ENCODE data around the gene ALDH18A1.
"Not testable (repeated sequence)": the region's sequence is repeated elsewhere in the genome, so short reads cannot be mapped to it uniquely, and the experiment has no call there.

Gene ALDH18A1

DNA sequence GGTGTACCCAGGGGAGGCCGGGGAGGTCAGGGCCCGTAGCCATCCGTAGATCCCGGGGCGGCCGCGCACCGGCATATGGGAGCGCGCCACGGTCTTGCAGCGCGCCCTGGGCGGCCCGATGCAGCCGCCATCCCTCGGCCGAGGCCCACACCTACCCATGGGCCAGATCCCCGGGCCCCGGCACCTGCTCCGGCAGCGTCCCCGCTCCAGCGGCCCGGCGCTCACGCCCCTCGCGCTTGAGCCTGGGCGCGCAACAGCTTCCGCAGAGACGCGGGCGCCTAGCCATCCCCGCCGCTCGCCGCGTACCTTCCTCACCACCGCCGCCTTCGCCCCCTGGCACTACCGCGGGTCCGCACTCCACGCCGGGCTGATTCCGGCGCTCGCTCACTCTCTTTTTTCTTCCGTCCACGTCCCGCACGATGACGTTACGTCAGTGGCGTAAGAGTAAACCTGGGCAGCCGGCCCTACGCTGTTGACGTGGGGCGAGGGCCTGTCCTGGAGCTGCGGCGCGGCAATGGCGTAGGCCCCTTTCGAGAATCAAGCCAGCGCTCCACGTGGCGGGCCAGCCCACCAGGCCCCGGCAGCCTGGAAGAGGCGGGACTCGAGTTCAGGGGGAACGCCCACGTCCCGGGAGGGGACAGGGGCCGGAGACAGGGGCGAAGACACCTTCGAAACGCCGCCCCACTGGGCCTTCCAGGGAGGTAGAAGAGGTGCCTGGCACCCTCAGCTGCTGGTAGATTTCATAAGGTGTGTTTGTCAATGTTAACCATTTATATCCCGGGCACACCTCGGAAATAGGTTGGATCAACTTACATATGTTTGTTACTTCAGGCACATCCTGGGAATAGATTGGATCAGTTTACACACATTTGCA, at the start of gene ALDH18A1:
Gene ALDH18A1, minus strand, starts transcription at position 421 of the 874 bp plus-strand sequence. CDS start 3,334 bp downstream, outside the sequence.
- peak; percentile 86 for DNase-seq (ENCODE audit: low read depth)

DNA sequence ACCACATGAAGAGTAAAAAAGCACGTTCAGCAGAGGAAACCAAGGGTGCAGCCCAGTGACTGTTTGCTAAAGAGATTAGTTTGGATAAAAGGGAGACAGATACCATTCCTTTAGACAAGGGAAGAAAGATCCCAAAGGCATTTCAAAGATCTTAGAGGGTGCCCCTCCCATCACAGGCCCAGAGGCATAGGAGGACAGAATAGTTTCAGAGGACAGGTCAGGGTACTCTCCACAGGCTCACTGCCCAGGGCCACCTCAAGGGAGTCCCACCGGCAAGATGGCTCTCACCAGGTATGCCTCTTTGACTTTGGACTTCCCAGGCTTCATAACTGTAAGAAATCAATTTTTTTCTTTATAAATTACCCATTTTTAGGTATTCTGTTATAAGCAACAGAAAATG, 41.9 kb upstream of the ALDH18A1 start:
- DNase-seq (ENCODE audit: low read depth): no peak

DNA sequence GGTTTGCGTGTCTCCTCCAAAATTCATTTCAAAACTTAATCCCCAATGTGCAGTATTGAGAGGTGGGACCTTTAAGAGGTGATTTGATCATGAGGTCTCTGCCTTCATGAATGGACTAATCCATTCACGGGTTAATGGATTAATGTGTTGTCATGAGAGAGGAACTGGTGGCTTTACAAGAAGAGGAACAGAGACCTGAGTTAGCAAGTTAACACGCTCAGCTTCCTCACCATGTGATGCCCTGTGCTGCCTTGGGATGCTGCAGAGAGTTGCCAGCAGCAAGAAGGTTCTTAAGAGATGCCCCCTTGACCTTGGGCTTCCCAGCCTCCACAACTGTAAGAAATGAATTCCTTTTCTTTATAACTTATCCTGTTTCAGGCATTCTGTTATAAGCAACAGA, 40.9 kb upstream of the ALDH18A1 start:
- no peak for DNase-seq (ENCODE audit: low read depth)

DNA sequence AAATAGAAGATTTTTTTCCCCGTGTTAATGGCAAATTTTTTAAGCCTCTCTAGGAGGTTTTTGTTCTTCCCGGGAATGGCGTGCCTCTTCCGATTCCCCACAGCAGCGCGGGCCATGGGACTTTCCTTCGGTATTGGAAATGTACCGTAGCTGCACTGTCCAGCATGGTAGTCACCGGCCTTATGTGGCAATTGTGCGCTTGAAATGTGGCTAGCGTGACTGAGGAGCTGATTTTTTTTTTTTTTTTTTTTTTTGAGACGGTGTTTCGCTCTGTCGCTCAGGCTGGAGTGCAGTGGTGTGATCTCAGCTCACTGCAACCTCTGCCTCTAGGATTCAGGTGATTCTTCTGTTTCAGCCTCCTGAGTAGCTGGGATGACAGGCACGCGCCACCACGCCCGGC, 38.2 kb upstream of the ALDH18A1 start:
- no peak for DNase-seq (ENCODE audit: low read depth)

DNA sequence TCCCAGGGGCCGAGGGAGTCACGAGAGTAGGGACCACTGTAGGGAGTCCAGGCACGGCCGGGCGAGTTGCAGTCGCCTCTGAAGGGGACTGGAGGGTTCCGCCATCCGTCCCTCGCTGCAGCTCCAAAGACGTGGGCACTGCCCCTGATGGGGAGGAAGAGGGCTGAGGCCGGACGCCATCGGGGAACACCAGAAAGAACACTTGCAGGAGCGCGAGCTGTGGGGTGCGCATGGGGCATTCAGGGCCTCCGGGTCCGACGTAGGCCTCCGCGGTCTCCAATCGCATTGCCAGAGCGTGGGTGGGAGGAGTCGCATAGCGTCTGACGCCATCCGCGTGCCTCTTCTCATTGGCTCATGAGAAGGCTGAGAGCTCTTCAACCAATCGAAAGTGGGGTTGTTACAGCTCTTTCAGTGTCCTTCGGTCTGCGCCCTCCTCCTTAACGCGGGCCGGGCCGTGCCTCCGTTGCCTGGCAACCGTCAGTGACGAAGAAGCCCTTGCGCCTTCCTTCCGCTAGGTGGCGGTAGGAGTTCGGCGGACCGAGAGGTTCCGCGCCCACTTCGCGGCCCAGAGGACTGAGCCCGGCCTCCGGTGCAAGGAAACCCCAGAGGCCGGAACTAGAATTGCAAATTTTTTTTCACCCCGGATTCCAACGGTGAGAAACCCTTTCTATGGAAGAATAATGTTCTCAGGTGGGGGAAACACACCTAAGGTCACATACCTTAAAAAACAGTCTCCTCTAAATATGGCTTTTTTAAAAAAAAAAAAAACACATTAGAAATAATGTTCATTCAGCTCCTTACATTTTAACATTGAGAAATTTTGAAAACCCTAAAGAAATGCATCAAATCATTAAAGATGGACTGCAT, 37.4 kb upstream of the ALDH18A1 start, which contains the start of gene TCTN3:
Gene TCTN3, minus strand, starts transcription at position 260 of the 867 bp plus-strand sequence. Its CDS starts 28 bp downstream, at position 232.
- DNase-seq (ENCODE audit: low read depth): peak; percentile 99

DNA sequence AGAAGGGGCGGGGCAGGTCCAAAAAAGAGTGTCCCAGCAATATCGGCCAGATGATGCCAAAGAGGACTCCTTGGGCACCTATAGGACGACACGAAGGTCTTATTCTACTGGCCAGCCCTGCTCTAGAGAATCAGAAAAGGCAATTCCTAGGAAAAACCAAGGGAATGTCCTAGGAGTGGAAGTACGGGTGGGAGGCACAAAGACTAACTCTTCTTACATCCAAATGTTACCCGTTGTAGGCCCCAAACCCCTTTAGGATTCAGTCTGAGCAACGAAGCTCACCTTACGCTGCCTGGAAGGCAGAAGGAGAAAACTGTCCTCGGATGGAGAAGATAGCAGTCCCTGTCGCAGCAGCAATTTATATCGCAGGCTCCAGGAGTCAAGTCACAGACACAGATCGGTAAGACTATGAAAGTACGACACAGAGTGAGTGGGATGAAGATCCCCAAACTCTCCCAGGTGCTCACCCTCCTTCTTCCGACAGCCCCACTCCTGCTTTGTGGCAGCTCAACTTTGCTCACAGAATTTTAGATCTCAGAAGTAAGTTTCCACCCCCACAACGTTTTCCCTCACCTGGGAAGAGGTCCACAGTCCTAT, 36.7 kb upstream of the ALDH18A1 start:
- DNase-seq (ENCODE audit: low read depth): no peak

DNA sequence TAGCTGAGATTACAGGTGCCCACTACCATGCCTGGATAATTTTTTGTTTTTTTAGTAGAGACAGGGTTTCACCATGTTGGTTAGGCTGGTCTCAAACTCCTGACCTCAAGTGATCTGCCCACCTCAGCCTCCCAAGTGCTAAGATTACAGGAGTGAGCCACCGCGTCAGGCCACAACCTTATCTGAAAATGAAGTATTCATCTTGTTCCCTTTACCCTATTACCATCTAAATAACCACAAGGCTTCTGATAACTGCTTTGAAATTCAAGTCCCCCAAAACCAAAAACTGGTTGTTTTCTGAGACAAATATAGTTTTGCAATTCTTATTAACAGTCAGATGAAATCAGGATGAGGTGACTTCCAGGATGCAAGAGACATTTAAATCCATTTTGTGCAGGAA, 34.8 kb upstream of the ALDH18A1 start:
- no peak for DNase-seq (ENCODE audit: low read depth)

DNA sequence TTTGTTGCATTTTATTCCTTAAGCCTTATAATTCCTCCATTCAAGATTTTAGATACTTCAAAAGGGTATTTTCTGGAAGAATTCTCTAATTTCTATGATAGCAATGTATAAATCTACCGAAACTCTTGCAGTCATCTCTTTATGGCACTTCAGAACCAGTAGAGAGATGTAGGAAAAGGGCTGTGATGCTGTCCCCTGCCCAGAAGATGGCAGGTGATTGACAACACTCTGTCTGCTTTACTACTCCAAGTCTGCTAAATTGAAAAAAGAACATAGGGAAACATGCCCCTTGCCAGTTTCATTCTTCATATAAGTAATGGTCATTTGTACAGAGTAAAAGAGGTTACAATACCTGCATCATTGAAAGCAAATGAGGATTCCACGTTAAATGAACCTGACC, 32.1 kb upstream of the ALDH18A1 start:
- DNase-seq (ENCODE audit: low read depth): no peak

DNA sequence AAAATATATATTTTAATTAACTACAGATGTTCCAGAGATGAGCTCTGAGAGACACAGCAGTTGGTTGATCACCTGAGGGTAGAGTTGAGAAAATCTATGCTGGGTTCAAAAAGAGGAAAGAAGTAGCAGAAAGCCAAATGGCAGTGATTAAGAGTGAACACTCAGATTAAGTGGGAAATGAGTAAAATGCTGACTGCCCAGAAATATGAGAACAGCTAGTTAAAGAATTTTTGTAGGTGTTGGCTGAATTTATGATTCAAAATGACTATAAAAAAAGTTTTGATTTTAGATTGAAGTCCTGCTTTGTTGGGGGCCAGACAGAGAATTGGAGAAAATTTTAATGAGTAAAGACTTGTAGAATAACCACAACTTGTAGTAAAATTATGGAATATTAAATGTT, 27.5 kb upstream of the ALDH18A1 start:
- no peak for DNase-seq (ENCODE audit: low read depth)

DNA sequence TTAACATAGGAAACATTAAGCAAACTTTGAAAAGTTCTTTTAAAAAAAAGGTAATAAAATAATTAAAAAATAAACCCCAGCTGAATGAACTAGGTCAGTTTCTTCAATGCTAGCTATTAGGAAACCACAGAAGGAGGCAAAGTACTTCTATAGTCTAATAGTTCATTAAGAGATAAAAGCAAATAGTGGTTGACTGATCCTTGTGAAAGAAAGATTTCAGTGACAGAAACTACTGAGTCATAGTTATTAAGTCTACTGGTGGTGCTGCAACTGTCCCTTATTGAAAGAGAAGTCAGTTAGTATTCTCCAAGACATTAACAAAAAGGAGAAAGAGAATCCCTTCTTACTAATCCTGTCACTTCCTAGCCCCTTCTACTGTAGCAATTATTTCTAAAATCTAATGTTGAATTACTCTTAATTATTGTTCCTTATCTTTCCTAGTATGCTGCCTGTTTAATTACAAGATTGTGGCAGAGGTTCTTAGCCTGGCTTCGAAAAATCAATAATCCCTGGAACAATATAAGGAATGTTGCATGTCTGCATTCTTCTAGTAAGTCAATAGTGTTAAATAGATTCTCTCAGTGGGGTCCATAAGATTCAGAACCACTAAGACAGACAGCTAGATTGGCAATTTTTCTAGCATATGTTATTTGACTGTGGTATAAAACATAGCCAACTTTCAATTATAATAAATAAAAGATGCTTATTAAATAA, 19.0 kb upstream of the ALDH18A1 start:
- DNase-seq (ENCODE audit: low read depth): peak; percentile 40

DNA sequence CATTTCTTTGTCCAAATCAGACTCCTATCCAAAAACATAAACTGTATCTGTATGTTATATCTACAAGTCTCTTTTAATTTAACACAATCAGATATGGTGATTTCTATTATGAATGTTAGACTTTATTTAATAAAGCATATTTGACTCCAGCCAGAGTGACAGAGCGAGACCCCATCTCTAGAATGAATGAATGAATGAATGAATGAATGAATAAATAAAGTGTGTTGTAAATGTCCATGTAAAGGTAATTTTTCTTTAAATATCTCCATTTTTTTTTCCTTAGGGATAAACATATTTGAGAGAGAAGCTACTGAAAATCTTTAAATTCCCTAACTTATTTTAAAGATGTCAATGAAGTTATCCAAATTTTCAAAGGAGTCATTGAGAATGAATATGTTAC, 18.1 kb upstream of the ALDH18A1 start:
- no peak for DNase-seq (ENCODE audit: low read depth)

DNA sequence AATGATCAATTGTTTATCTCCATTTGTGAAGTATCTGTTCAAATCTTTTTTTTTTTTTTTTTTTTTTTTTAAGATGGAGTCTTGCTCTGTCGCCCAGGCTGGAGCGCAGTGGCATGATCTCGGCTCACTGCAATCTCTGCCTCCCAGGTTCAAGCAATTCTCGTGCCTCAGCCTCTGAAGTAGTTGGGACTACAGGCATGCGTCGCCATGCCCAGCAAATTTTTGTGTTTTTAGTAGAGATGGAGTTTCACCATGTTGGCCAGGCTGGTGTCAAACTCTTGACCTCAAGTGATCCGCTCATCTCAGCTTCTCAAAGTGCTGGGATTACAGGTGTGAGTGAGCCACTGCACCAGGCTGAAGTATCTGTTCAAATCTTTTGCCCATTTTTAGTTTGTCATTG, 16.1 kb upstream of the ALDH18A1 start:
- DNase-seq (ENCODE audit: low read depth): not testable (repeated sequence)

DNA sequence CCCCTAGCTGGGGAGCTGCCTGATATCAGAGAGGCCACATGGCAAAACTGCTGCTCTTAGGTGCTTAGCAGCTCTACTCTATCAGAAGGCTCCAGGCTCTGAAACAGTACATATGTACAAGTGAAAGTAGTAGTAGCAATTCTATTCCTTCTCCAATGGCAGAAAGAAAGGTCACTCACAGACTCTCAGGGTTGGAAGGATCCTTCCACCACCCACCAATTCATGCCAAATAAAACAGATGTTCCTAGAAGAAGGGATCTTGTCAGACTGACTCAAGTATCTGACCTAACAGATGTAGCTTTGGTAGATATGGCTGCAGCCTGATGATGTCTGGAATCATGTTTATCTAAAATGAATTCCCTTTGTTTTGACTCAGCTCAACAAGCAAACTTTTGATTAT, 8.0 kb upstream of the ALDH18A1 start:
- no peak for DNase-seq (ENCODE audit: low read depth)

DNA sequence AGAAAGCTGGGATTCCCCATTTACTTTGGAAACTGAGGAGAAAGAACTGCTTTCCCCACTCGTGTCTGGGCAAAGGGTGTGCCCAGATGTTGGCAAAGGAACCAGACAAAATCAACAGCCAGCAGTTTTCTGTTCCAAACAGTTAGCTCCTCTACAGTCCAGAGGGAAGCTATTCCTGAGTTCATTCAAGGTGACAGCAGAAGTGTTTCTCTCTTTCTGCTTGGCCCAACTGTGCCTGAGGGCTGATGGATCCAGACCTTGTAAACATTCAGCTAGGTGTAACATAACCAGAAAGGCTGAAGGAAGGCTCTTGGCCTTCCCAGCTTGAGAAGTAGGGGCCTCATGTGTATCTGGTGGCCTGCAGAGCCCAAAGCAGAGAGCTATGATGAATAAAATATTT, 7.0 kb upstream of the ALDH18A1 start:
- no peak for DNase-seq (ENCODE audit: low read depth)

DNA sequence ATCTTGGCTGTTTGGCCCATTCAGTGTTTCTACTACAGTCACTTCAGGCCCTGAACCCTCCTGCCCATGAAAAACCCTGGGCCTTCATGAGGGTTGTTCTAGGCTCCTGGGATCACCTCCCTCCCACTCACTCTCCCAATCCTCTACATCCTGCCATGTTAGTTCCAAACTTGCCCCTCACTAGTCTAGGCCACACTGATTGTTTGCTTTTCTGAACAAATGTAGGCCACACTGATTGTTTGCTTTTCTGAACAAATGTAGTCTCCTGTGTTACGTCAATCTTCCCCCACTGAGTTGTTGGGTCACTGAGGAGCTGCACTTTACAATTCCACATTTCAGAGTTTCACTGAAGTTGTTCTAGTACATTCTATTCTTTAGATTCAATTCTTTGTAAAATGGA, 5.3 kb upstream of the ALDH18A1 start:
- no peak for DNase-seq (ENCODE audit: low read depth)

DNA sequence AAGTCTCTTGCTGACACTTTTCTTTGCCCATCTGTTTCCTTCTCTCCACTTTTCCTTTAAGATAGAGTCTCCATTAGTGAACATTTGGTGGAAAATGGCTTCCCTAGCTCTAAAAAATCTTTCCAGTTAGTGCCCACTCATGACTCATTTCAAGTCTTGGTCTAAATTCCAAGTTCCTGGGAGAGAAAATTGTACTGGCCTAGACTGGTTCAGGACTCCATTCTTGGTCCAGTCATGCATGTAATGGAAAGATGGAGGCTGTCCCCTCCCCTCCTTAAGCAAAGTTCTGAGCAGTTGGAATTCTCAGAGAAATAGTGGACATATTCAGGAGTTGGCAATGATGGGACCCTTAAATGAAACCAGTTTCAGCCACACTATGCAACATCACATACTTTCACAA, 3.8 kb upstream of the ALDH18A1 start:
- peak; percentile 17 for DNase-seq (ENCODE audit: low read depth)

DNA sequence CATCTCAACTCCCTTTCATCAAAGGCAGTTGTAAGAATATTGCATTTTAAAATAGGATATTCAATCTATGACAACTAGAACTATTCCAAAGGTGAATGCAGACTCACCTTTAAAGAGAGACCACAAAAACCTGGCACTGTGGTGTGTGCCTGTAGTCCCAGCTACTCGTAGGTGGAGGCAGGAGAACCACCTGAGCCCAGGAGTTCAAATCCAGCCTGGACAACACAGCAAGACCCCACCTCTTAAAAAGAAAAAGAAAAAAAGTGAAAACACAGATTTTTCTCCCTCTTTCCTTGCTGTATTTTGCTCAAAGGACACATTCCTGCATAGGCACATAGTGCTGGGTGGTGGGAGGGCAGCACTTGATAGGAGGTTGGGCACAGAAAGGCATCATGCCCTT, 739 bp upstream of the ALDH18A1 start:
- DNase-seq (ENCODE audit: low read depth): no peak

DNA sequence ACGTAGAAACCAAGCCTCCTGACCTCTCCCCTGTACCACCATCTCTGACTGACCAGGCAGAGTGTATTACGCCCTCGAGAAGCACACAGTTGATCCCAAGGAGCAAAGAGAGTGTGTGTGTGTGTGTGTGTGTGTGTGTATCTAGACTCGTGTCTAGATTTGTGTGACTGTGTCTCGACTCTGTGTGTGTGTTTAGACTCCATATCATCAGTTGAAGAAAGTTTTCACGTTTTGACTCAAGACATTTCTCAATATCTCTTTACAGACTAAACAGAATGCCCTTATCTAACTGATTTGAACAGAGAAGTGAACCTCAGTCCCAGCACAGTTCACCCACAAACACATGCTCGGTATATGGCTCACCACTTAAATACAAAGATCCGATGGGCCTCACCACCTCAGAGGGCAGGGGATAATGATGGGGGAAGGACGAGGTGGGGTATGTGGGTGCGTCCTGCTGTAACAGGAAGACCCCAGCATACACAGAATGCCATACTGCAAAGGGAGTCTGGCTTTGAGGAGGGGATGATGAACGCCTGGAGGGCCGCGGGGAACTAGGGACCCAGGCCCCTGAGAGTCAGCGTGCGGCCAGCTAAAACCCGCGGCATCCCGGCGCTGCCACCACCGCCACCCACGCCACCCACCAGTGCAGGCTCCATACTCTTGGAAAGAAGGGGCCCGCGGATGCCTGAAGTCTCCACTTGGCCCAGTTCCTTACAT, 780 bp downstream of the ALDH18A1 start:
- peak; percentile 76 for DNase-seq (ENCODE audit: low read depth)

DNA sequence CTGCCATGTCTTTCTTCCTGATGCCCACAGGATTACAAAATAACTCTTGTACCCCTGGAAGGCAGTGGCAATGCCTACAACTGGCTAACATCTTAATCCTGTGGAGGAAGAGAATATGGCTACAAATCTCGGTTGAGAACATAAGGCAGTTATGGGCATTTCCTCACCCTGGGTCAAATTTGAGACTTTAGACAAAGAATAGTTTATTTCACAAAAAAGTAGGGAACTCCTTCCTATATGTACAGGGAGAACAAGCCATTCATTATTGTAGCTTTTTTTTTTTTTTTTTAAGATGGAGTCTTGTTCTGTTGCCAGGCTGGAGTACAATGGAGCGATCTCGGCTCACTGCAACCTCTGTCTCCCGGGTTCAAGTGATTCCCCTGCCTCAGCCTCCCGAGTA, 2.6 kb downstream of the ALDH18A1 start:
- DNase-seq (ENCODE audit: low read depth): no peak

DNA sequence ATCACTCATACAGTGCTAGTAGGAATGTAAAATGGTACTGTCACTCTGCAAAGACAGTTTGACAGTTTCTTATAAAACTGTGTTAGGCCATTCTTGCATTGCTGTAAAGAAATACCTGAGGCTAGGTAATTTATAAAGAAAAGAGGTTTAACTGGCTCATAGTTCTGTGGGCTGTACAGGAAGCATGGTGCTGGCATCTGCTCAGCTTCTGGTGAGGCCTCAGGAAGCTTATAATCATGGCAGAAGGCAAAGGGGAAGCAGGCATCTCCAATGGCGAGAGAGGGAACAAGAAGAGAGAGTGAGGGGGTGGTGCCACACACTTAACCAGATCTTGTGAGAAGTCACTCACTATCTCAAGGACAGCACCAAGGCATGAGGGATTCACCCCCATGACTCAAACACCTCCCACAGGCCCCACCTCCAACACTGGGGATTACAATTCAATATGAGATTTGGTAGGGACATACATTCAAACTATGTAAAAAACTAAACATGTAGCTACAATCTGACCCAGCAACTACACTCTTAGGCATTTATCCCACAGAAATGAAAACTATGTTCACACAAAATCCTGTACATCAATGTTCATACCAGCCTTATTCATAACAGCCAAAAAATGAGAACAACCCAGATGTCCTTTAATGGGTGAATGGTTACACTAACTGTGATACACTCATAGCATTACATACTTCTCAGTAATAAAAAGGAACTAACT, 5.0 kb downstream of the ALDH18A1 start:
- DNase-seq (ENCODE audit: low read depth): peak; percentile 36

DNA sequence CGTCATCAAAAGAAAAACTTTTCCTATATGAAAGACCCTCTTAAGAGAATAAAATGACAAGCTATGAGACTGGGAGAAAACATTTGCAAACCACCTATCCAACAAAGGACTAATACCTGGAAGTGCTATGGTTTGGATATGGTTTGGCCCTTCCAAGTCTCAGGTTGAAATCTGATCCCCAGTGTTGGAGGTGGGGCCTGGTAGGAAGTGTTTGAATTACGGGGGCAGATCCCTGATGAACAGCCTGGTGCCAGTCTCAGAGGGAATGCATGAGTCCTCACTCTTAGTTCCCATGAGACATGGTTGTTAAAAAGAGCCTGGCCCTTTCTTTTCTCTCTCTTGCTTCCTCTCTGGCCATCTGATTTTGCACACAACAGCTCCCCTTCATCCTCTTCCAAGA, 6.3 kb downstream of the ALDH18A1 start:
- DNase-seq (ENCODE audit: low read depth): peak; percentile 12

Measured in amniotic epithelial cell (primary cell).